IPS DF 6.9 (cell line): ENCODE results near the gene PIGA.

ENCODE experiments used
- DNase-seq: peaks from one replicate; pipeline ENCODE4 v3.0.0-alpha.2; 2013; ENCODE audit warnings: low read depth, low spot score
- H3K27ac ChIP-seq: one replicate; pipeline ENCODE4 v1.5.1; 2013; ENCODE audit warnings: low read length, control low read depth
- H3K27me3 ChIP-seq: 2 replicates; pipeline ENCODE4 v1.6.1; 2013; ENCODE audit warnings: mild to moderate bottlenecking, low read length; ENCODE audit not compliant: control insufficient read depth, insufficient read depth
- H3K36me3 ChIP-seq: 2 replicates; pipeline ENCODE4 v1.6.1; 2013; ENCODE audit warnings: low read length; ENCODE audit not compliant: control insufficient read depth, insufficient read depth
- H3K4me1 ChIP-seq: 2 replicates; pipeline ENCODE4 v1.6.1; 2013; ENCODE audit warnings: low read length; ENCODE audit not compliant: control insufficient read depth, insufficient read depth
- H3K4me3 ChIP-seq: 2 replicates; pipeline ENCODE4 v1.5.1; 2013; ENCODE audit warnings: mild to moderate bottlenecking, low read length
- H3K9me3 ChIP-seq: 2 replicates; pipeline ENCODE4 v1.6.1; 2013; ENCODE audit warnings: low read length, inconsistent platforms; ENCODE audit not compliant: control insufficient read depth, insufficient read depth
- WGBS: extraction: QIAGEN DNeasy Blood & Tissue Kit; methylation state at CpG from one replicate; pipeline ENCODE4 v1.1.7; 2013; ENCODE audit warnings: mixed read lengths, missing lambda C conversion rate; ENCODE audit not compliant: insufficient read length, insufficient coverage; 5-methylcytosine and 5-hydroxymethylcytosine counted together

Gene PIGA

DNA sequence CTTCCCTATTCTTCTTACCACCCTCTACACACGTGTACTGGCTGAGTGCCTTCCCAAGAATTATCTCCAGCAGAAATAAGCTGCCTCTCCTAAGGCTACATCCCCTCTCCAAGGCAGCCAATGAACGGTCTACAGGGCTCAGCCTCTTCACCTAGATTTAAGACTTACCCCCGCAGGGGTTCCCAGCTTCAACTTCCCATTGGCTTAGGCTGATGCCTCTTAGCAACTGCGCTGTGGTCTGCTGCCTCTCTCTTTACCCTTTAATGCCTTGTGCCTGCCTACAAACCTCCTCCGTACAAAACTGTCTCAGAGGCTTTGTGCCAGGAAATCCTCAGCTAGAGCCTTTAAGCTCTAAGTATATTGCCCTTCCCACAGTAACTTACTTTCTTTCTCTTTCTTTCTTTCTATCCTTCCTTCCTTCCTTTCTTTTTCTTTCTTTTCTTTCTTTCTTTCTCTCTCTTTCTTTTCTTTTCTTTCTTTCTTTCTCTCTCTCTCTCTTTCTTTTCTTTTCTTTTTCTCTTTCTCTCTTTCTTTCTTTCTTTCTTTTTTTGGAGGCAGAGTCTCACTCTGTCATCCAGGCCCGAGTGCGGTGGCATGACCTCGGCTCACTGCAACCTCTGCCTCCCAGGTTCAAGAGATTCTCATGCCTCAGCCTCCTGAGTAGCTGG lies 15.1 kb upstream of the PIGA start:
- Histone ChIP-seq H3K9me3 (no peaks in the 10 kb centered on the region), H3K36me3 (no peaks in the 10 kb centered on the region), H3K27ac (no peak overlapping the region), H3K27me3 (no peaks in the 10 kb centered on the region), H3K4me1 (no peaks in the 10 kb centered on the region), H3K4me3 (no peak overlapping the region)
- DNase-seq: no peak
- WGBS: no CpG with 5 or more reads among the region's 8 CpGs

DNA sequence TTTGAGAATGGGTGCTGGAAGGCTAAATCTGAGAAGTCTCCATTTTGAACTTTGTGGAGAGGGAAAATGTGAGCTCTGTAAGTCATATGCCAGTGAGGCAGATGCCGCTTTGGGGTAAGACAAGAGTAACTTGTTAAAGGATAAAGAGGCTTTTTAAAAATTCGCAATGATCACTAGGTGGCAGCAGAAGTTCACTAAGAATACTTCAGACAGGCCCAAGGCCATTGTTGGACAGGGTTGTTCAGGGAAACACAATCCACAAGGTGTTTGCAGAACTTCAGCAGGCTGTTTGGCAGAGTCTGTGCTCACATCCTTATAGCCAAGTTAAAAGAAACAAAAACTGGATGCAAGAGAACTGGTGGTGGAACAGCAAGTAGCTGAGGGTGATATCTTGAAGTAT lies 13.7 kb upstream of the PIGA start:
- Histone ChIP-seq H3K4me1 (no peaks in the 10 kb centered on the region), H3K27me3 (no peaks in the 10 kb centered on the region), H3K27ac (no peak overlapping the region), H3K4me3 (no peak overlapping the region), H3K36me3 (no peaks in the 10 kb centered on the region), H3K9me3 (no peaks in the 10 kb centered on the region)
- no peak for DNase-seq
- no CpG with 5 or more reads among the region's 2 CpGs for WGBS

DNA sequence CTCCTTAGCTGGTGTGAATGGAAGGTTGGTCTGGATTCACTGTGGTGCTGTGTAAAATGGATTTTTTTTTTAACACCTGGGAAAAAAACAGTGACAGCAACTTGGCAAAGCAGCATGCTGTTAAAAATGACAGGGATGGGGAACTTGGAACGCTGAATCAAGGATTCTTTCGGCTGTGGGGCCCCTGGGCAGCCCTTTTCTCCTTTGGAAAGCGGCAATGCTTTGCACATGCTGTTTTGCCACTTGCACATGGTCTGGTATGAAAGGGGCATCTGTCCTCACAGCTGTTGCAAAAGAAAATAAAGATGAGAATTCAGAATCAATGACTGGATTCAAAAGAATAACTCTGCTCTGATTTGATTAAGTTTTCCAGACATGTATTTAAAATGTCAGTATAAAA lies 10.7 kb upstream of the PIGA start:
- H3K36me3 ChIP-seq: no peaks in the 10 kb centered on the region
- no peaks in the 10 kb centered on the region for H3K4me1 ChIP-seq
- no CpG with 5 or more reads among the region's 3 CpGs for whole genome bisulfite sequencing
- H3K27me3 ChIP-seq: no peaks in the 10 kb centered on the region
- no peak overlapping the region for H3K4me3 ChIP-seq
- H3K9me3 ChIP-seq: no peaks in the 10 kb centered on the region
- H3K27ac ChIP-seq: no peak overlapping the region
- DNase-seq: no peak

DNA sequence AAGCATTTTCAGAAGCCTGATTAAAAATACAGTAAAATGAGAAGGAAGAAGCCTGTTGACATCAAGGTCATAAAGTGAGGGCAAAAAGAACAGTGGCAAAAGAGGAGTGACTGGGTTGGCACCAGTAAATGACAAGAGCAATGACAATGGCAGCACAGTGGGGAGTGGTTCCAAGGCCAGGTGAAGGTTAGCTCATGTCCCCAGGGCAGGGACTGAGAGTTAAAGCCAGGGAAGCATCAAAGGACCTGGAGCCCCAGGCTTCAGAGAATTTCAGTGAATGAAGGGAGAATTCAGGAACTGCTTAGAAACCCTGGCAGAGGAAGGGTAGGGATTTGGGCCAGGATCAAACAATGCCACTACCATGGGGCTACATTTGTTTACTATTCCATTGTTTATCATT lies 8.8 kb upstream of the PIGA start:
- Histone ChIP-seq H3K9me3 (no peaks in the 10 kb centered on the region), H3K36me3 (no peaks in the 10 kb centered on the region), H3K27me3 (no peaks in the 10 kb centered on the region), H3K4me3 (no peak overlapping the region), H3K4me1 (no peaks in the 10 kb centered on the region), H3K27ac (no peak overlapping the region)
- no peak for DNase-seq

DNA sequence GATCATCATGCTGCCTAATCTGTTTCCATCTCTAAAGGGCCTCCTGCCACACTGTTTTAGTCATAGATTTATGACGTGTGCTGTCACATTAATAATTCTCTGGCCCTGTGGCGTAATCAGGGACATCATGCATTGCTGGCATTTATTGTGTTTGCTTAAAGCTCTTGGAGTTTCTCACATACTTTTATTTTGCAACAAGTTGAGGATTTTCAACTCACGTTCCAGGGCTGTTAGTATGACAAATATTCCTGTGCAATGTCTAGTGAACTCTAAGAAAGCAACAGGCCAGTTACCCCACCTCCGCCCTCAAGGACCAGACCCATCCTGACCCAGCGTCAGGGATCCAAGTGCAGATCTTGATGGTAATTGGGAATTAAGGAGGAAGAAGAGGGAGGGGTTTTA lies 7.8 kb upstream of the PIGA start:
- H3K36me3 ChIP-seq: no peaks in the 10 kb centered on the region
- no peaks in the 10 kb centered on the region for H3K4me1 ChIP-seq
- H3K27me3 ChIP-seq: no peaks in the 10 kb centered on the region
- no CpG with 5 or more reads among the region's 5 CpGs for WGBS
- DNase-seq: no peak
- H3K27ac ChIP-seq: no peak overlapping the region
- no peaks in the 10 kb centered on the region for H3K9me3 ChIP-seq
- no peak overlapping the region for H3K4me3 ChIP-seq

DNA sequence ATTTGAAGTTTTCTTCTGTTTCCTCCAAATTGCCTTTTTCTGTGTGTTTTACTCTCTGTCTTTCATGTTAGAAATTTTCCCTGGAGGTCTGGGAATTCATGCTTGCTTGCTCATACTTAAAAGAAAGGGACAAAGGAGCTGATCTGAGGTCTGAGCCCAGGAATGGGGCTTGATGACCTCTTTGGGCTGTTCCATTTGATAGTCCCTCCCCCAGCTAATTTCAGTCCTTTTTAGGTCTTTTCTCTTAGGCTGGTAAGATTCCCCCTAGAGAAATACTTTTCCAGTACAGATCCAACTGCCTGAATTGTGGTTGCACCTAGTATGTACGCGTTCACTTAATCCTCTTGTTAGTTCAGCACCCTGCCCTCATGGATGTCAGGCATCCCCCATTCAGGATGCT lies 5.5 kb upstream of the PIGA start:
- H3K4me1 ChIP-seq: no peaks in the 10 kb centered on the region
- WGBS: no CpG with 5 or more reads among the region's 2 CpGs

DNA sequence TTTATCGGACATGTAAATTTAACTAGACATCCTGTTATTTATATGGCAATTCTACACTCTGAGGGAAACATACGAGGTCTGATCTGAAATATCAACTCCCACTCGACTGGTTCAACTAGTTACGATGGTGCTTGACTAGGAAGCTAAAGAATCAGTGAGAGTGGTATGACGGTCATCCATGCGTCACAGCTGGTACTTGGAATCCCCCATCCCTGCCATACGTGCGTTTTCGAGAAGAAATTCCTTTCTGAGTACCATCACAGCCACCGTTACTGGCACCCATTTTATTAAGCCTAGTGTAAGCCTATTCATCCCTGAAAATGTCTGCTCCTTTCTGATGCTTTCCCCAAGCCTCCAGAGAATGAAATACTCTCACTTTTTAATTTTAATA lies 695 bp upstream of the PIGA start:
- Histone ChIP-seq H3K4me3 (peak overlapping the region; percentile 53; the same call in 1 of the 2 replicates), H3K36me3 (0 out of 2 replicates have a peak, but pooled peaks cover 3% of the 10 kb centered on the region), H3K27ac (no peak overlapping the region), H3K4me1 (no peaks in the 10 kb centered on the region), H3K27me3 (no peaks in the 10 kb centered on the region), H3K9me3 (no peaks in the 10 kb centered on the region)
- DNase-seq: no peak
- WGBS: no CpG with 5 or more reads among the region's 10 CpGs

More for the DNA sequence above, 5.5 kb upstream of the PIGA start:
- no peak for DNase-seq
- H3K27ac ChIP-seq: no peak overlapping the region
- H3K36me3 ChIP-seq: no peaks in the 10 kb centered on the region
- H3K4me3 ChIP-seq: no peak overlapping the region
- no peaks in the 10 kb centered on the region for H3K9me3 ChIP-seq
- H3K27me3 ChIP-seq: no peaks in the 10 kb centered on the region

DNA sequence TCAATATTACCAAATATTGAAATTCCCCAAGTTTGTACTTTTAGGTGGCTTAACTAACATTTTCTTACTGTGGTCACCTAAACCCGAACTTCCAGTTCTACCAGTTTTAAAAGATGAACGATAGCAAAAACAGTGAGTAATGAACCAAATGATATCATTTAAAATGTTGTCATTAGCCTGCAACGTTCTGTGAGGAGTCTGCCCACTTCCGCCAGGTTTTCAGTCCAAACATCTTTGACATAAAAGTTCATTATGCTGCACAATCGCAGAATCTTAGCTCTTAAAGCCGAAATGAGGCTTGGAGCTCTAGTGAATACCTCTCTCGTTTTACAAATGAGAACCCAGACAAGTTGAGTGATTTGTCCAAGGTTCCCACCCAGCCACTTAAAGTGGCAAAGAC lies 762 bp downstream of the PIGA start:
- no peak overlapping the region for H3K27ac ChIP-seq
- 0 out of 2 replicates have a peak, but pooled peaks cover 3% of the 10 kb centered on the region for H3K36me3 ChIP-seq
- no peaks in the 10 kb centered on the region for H3K27me3 ChIP-seq
- no peaks in the 10 kb centered on the region for H3K9me3 ChIP-seq
- WGBS: no CpG with 5 or more reads among the region's 7 CpGs
- no peaks in the 10 kb centered on the region for H3K4me1 ChIP-seq
- peak overlapping the region; percentile 100; the same call in 1 of the 2 replicates for H3K4me3 ChIP-seq
- no peak for DNase-seq

DNA sequence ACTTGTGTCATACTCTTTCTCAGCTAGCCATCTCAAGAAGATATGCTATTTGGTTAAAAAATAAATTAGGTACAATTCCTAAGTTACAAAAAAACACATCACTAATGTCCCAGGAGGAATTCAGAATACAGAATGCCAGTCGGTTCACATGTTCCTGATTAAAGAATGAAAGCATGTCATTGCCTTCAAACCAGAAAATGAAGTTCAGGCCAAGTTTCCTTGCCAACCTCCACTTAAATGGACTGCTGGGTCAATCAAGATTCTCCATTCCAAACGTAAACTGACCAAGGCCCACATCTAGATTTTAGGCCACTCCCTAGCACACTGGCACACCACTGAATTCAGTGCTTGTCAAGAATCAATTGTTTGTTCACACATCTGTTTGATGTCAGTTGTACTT lies 6.5 kb downstream of the PIGA start:
- H3K27ac ChIP-seq: no peak overlapping the region
- 0 out of 2 replicates have a peak, but pooled peaks cover 3% of the 10 kb centered on the region for H3K36me3 ChIP-seq
- no peaks in the 10 kb centered on the region for H3K9me3 ChIP-seq
- no peak overlapping the region for H3K4me3 ChIP-seq
- no peaks in the 10 kb centered on the region for H3K4me1 ChIP-seq
- DNase-seq: no peak
- no CpG with 5 or more reads among the region's 2 CpGs for WGBS
- H3K27me3 ChIP-seq: no peaks in the 10 kb centered on the region

DNA sequence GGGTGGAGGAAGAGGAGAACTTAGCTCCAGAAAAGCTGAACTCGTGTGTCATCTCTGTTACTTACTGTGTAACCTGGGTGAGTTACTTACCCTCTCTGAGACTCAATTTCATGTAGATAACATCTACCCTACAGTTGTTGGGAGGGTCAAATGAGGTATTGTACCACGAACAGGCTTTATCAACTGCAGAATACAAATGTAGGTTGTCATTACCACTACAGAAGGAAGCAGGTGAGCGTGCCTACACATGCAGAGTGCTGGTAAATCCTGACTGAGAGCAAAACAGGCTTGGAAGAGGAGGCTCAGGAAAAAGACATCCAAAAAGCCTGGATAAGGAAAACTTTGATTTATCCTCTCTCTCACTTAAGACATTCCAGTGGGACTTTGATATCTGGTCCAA lies 7.2 kb downstream of the PIGA start:
- no CpG with 5 or more reads among the region's 3 CpGs for WGBS
- Histone ChIP-seq H3K9me3 (no peaks in the 10 kb centered on the region), H3K4me1 (no peaks in the 10 kb centered on the region), H3K27ac (no peak overlapping the region), H3K27me3 (no peaks in the 10 kb centered on the region), H3K4me3 (no peak overlapping the region), H3K36me3 (0 out of 2 replicates have a peak, but pooled peaks cover 3% of the 10 kb centered on the region)
- no peak for DNase-seq

DNA sequence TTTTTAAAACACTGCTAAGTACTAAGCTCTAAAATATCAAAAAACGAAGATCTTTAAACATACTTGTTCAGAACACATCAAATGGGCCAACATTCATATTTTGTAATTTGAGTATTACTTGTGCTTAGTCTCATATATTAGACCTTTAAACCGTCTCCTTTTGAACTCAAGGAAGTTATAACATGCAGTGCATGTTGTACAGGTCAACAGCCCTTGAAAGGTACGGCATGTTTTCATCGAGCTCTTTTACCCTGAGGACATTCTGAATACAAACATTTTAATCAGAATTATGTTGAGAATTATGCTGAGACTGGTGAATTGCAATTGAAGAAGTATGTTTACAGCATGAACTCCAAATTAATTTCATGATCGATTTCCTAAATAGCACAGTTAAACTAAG lies 12.9 kb downstream of the PIGA start:
- Histone ChIP-seq H3K4me1 (no peaks in the 10 kb centered on the region), H3K36me3 (no peaks in the 10 kb centered on the region), H3K9me3 (no peaks in the 10 kb centered on the region), H3K27ac (no peak overlapping the region), H3K4me3 (no peak overlapping the region), H3K27me3 (no peaks in the 10 kb centered on the region)
- DNase-seq: no peak
- no CpG with 5 or more reads among the region's 5 CpGs for WGBS
